Hippocampal formation (tissue), 2 donors: ENCODE data around the gene PER2.
"Not testable (repeated sequence)": the region's sequence is repeated elsewhere in the genome, so short reads cannot be mapped to it uniquely, and the experiment has no call there.

Source experiments
- DNase-seq, 2 donors: peaks; one replicate each; lab custom pipeline; 2025; lab: John Stamatoyannopoulos, UW

The PER2 gene

GRCh38 chr2:238286551-238286950 lies 1.9 kb downstream of the PER2 start:
- peak in 1 of 2 donors; percentile 17 for DNase-seq

- DNase-seq, result no peak
These were observed 2.3 kb downstream of the PER2 start for GRCh38 chr2:238286095-238286494.

- DNase-seq, result peak; percentile 14 to 65
These were observed 2.7 kb downstream of the PER2 start for GRCh38 chr2:238285653-238286082.

GRCh38 chr2:238284802-238285515 lies 3.5 kb downstream of the PER2 start:
- DNase-seq, result no peak

- no peak for DNase-seq
These were observed 5.3 kb downstream of the PER2 start for GRCh38 chr2:238282861-238283738.

- no peak for DNase-seq
These were observed 6.5 kb downstream of the PER2 start for GRCh38 chr2:238281826-238282480.

- DNase-seq, result no peak
These were observed 8.2 kb downstream of the PER2 start for GRCh38 chr2:238280083-238280825.

- no peak for DNase-seq
These were observed 9.1 kb downstream of the PER2 start for GRCh38 chr2:238279324-238279682.

- DNase-seq, result no peak
These were observed 9.6 kb downstream of the PER2 start for GRCh38 chr2:238278626-238279323.

- no peak for DNase-seq
These were observed 10.7 kb downstream of the PER2 start for GRCh38 chr2:238277695-238278094.

- no peak for DNase-seq
These were observed 14.1 kb downstream of the PER2 start for GRCh38 chr2:238274152-238274865.

GRCh38 chr2:238273433-238273832 lies 15.0 kb downstream of the PER2 start:
- DNase-seq, result not testable (repeated sequence)

- no peak for DNase-seq
These were observed 16.3 kb downstream of the PER2 start for GRCh38 chr2:238272156-238272555.

- DNase-seq, result not testable (repeated sequence)
These were observed 16.7 kb downstream of the PER2 start for GRCh38 chr2:238271686-238272085.

GRCh38 chr2:238271061-238271554 lies 17.3 kb downstream of the PER2 start:
- DNase-seq, result no peak

- DNase-seq, result no peak
These were observed 17.8 kb downstream of the PER2 start for GRCh38 chr2:238270606-238271005.

- no peak for DNase-seq
These were observed 18.7 kb downstream of the PER2 start for GRCh38 chr2:238269741-238270140.

GRCh38 chr2:238267884-238268680 lies 20.3 kb downstream of the PER2 start:
- no peak for DNase-seq

- DNase-seq, result no peak
These were observed 21.1 kb downstream of the PER2 start for GRCh38 chr2:238267341-238267710.

GRCh38 chr2:238265605-238266004 lies 22.8 kb downstream of the PER2 start:
- DNase-seq, result no peak
